Muscle layer of colon (tissue), 2 donors: ENCODE results near the gene IGFBPL1.
"Not testable (repeated sequence)": the region's sequence is repeated elsewhere in the genome, so short reads cannot be mapped to it uniquely, and the experiment has no call there.

Experiments used
- H3K27ac ChIP-seq: one replicate; pipeline ENCODE4 v1.7.0; 2013; ENCODE audit warnings: low read depth, mild to moderate bottlenecking, low read length, moderate library complexity
- H3K27me3 ChIP-seq, 2 donors: one replicate each; pipeline ENCODE4 v1.7.0; 2013; ENCODE audit warnings: low read length in 2 of 2, mild to moderate bottlenecking in 2 of 2; ENCODE audit not compliant: insufficient read depth in 2 of 2, control insufficient read depth in 1 of 2
- H3K36me3 ChIP-seq: one replicate; pipeline ENCODE4 v1.7.0; 2013; ENCODE audit warnings: mild to moderate bottlenecking, low read length; ENCODE audit not compliant: insufficient read depth
- H3K4me1 ChIP-seq: one replicate; pipeline ENCODE4 v1.7.0; 2013; ENCODE audit warnings: mild to moderate bottlenecking, low read length; ENCODE audit not compliant: insufficient read depth
- H3K4me3 ChIP-seq, 2 donors: one replicate each; pipeline ENCODE4 v1.7.0; 2013; ENCODE audit warnings: low read length in 2 of 2, low read depth in 1 of 2, mild to moderate bottlenecking in 1 of 2, moderate library complexity in 1 of 2
- H3K9ac ChIP-seq: one replicate; pipeline ENCODE4 v1.7.0; 2013; ENCODE audit warnings: low read length
- H3K9me3 ChIP-seq: one replicate; pipeline ENCODE4 v1.7.0; 2013; ENCODE audit warnings: mild to moderate bottlenecking, low read length
- donor health status: abdominal sarcoma.
- donor health status: Adenocarcinoma of cecum.

Gene IGFBPL1

DNA sequence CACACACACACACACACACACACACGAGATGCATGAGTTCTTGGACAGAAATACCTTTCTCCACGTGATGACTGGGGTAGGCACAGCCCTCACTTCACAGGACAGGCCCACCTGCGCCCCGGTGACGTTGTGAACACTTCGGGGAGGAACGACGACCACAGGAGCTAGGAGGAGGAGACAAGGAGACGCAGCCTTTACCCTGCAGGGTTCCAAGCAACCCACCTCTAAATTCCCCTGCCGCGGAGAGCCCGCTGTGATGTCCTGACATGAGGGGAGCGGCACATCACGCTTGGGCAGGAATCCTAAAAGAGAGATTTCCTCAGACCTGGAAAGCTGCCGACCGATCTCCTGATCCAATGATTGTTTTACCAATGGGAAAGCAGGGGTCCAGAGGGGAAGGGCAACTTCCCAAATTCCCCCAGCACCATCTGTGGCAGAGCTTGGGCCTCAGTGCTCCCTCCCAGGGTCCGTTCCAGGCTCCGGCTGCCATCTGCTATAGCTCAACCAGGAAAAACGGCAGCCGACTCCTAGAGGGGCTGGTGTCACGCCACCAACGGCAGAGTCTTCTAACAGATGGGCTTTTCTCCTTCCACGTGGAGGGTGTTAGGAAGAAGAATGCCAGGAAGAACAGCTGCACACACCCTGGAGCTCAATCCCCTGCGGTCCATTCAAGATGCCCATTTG, 10.1 kb downstream of the IGFBPL1 start:
- no peaks in the 10 kb centered on the region for H3K27me3 ChIP-seq
- H3K9me3 ChIP-seq: no peaks in the 10 kb centered on the region
- H3K36me3 ChIP-seq: no peaks in the 10 kb centered on the region
- no peak overlapping the region for H3K9ac ChIP-seq
- no peaks in the 10 kb centered on the region for H3K4me1 ChIP-seq
- no peak overlapping the region for H3K27ac ChIP-seq
- H3K4me3 ChIP-seq: no peak overlapping the region

DNA sequence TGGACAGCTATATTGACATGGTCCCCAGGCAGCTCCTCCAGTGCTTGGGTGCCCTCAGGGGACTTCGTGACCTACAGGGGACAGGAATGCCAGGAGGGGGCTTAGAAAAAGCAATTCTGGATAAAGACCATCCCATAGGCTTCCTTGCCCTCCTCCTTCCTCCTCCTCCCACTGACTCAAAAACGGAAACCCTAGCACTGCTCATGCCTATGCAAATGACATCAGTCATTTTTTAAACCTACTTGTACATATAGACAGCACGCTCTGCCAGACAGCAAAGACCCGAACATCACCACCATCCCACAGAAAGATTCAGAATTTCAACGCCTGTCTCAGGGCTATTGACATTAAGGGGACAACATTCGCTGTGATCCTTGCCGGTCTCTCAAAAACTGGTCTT, 11.0 kb downstream of the IGFBPL1 start:
- no peak overlapping the region for H3K9ac ChIP-seq
- no peaks in the 10 kb centered on the region for H3K27me3 ChIP-seq
- H3K9me3 ChIP-seq: no peaks in the 10 kb centered on the region
- no peak overlapping the region for H3K27ac ChIP-seq
- no peak overlapping the region for H3K4me3 ChIP-seq
- H3K4me1 ChIP-seq: no peaks in the 10 kb centered on the region
- no peaks in the 10 kb centered on the region for H3K36me3 ChIP-seq

DNA sequence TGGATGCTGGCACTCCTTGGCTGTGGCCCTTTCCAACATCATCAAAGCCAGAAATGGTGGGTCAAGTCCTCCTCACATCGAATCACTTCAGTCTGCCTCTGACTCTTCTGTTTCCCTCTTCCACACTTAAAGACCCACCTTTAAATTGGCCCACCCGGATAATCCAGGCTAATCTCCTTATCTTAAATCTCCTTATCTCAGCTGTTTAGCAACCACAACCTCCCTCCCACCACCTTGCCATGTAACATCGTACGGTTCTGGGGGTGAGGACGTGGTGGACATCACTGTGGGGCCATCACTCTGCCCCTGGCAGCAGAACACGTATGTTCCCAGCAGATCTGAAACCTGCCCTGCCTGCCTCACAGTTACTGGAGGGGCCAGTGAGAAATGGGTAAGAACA, 11.5 kb downstream of the IGFBPL1 start:
- Histone ChIP-seq H3K27me3 (no peaks in the 10 kb centered on the region), H3K27ac (no peak overlapping the region), H3K9ac (no peak overlapping the region), H3K4me3 (no peak overlapping the region), H3K9me3 (no peaks in the 10 kb centered on the region), H3K4me1 (no peaks in the 10 kb centered on the region), H3K36me3 (no peaks in the 10 kb centered on the region)

DNA sequence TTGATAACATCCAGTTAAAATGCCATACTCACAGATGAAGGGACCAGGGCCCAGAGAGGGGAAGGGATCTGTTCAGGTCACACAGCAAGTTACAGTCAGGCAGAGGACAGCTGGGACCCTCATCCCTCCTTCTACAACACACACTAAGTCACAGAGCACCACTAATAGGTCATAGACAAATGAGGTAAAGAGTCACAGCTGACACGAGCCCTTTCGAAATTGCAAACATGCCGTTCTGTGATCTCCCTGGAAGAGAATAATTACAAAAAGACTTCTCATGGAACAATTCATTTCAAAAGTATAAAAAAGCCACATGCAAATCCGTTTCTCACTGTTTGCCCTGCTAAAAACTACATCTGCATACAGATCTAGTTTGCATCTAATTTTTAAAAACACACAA, 15.5 kb downstream of the IGFBPL1 start:
- H3K36me3 ChIP-seq: no peaks in the 10 kb centered on the region
- H3K27ac ChIP-seq: no peak overlapping the region
- no peak overlapping the region for H3K4me3 ChIP-seq
- H3K9ac ChIP-seq: no peak overlapping the region
- H3K27me3 ChIP-seq: no peaks in the 10 kb centered on the region
- no peaks in the 10 kb centered on the region for H3K4me1 ChIP-seq
- no peaks in the 10 kb centered on the region for H3K9me3 ChIP-seq

DNA sequence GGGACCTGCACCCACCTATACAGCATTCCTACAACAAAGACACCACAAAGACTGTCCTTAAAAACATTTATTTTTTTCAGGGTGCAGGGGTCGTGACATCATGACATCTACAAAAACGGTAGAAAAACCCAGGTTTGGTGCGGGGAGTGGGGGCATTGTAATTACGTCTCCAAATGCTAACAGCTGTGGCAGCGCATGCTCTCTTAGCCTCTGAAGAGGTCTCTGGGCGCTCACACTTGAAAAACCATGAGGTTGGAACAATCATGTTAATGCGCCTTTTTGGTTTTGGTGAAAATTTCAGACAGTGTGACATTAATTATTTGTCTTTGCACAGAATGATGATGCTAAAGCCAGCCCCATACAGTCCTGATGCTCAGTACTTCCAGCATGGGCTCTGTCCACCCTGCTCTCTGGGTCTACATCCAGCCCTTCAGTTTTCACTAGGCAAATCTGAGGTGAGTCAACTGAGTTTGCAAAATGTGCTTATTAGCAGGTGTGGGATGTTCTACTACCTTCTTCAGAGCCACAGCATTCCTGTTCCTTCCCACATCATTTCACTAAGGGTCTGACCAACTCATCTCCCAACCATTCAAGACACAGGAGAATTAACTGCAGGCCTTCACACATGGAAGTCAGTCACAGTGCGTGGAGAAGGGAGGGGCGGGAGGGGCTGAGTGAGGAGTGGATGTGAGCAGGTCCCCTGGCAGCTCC, 17.6 kb downstream of the IGFBPL1 start:
- H3K27ac ChIP-seq: no peak overlapping the region
- no peaks in the 10 kb centered on the region for H3K27me3 ChIP-seq
- no peaks in the 10 kb centered on the region for H3K4me1 ChIP-seq
- no peaks in the 10 kb centered on the region for H3K9me3 ChIP-seq
- H3K36me3 ChIP-seq: no peaks in the 10 kb centered on the region
- H3K4me3 ChIP-seq: no peak overlapping the region
- no peak overlapping the region for H3K9ac ChIP-seq

DNA sequence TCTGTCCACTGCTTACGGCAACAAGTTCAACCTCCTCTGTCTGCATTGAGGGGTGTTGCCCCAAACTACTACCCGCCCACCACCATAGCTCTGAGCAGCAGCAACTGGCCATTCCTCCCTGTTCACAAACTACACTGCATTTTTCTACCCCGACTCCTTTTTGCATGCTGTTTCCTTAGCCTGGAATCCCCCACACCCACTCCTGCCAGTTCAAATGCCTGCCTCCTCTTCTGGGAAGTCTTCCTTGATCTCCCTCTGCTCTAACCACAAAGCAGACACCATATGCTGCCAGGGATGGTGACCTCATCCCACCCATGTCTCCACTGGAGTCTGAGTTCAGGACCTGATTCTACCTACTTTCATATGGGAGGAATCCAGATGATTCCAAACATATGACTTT, 18.5 kb downstream of the IGFBPL1 start:
- H3K4me3 ChIP-seq: no peak overlapping the region
- no peaks in the 10 kb centered on the region for H3K9me3 ChIP-seq
- H3K27ac ChIP-seq: no peak overlapping the region
- H3K4me1 ChIP-seq: no peaks in the 10 kb centered on the region
- H3K27me3 ChIP-seq: no peaks in the 10 kb centered on the region
- no peak overlapping the region for H3K9ac ChIP-seq
- H3K36me3 ChIP-seq: no peaks in the 10 kb centered on the region

DNA sequence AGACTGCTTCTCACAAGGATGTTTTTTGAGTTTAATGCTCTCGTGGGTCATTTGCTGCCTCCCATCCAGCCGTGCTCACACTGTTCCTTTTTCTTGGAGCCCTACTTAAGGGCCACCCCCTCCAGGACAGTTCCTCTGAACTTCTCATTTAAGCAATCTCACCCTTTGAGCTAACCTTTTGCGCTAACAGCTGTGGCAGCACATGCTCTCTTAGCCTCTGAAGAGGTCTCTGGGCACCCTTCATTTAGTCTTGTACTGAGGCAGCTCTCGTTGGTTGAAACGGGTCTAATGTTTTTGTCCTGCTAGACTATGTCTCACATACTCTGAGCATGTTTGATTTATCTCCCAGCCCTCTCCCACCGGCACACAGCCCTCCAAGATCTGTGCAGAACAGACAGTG, 19.9 kb downstream of the IGFBPL1 start:
- H3K9ac ChIP-seq: no peak overlapping the region
- H3K27me3 ChIP-seq: no peaks in the 10 kb centered on the region
- no peak overlapping the region for H3K27ac ChIP-seq
- peaks cover 3% of the 10 kb centered on the region for H3K4me1 ChIP-seq
- no peaks in the 10 kb centered on the region for H3K9me3 ChIP-seq
- no peaks in the 10 kb centered on the region for H3K36me3 ChIP-seq
- no peak overlapping the region for H3K4me3 ChIP-seq

DNA sequence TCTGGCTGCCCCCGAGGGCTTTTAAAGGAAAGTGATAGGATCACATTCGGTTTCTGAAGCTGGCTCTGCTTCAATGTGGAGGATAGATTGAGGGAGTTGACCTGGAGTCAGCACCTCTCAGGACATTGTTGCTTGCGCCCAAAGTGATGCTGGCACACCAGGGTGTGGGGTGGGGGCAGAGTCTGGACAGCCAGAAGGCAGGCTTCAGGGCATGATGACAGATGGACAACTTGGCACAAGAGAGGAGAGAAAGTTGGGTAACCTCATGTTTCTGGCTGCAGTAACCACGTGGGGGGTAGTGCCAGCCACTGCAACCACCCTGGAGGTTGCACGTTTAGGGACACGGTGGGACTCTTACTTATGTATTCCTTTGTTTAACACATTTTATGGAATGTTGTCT, 22.3 kb downstream of the IGFBPL1 start:
- H3K27ac ChIP-seq: no peak overlapping the region
- no peaks in the 10 kb centered on the region for H3K9me3 ChIP-seq
- no peak overlapping the region for H3K4me3 ChIP-seq
- H3K36me3 ChIP-seq: peaks cover 7% of the 10 kb centered on the region
- no peak overlapping the region for H3K9ac ChIP-seq
- H3K4me1 ChIP-seq: peaks cover 9% of the 10 kb centered on the region
- H3K27me3 ChIP-seq: no peaks in the 10 kb centered on the region

DNA sequence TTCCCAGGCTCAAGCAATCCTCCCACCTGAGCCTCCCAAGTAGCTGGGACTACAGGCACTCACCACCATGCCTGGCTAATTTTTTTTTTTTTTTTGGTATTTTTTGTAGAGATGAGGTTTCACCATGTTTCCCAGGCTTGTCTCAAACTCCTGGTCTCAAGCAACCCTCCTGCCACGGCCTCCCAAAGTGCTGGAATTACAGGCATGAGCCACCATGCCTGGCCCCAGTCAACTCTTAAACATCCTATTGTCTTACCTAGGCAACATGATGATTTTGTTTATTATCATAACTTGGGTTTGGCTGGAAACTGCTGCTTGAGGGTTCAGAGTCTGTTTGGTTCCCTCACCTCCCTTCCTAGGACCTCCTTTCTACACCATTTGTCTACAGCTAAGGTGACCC, 25.1 kb downstream of the IGFBPL1 start:
- H3K9ac ChIP-seq, H3K9me3 ChIP-seq, H3K27me3 ChIP-seq, H3K27ac ChIP-seq, H3K4me3 ChIP-seq: not testable (repeated sequence)
- Histone ChIP-seq H3K4me1 (peaks cover 13% of the 10 kb centered on the region), H3K36me3 (peaks cover 21% of the 10 kb centered on the region)

DNA sequence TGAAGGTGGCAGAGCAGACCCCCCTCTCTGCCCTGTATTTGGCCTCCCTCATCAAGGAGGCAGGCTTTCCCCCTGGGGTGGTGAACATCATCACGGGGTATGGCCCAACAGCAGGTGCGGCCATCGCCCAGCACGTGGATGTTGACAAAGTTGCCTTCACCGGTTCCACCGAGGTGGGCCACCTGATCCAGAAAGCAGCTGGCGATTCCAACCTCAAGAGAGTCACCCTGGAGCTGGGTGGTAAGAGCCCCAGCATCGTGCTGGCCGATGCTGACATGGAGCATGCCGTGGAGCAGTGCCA, 27.9 kb downstream of the IGFBPL1 start:
- no peaks in the 10 kb centered on the region for H3K27me3 ChIP-seq
- H3K4me3 ChIP-seq: no peak overlapping the region
- no peak overlapping the region for H3K27ac ChIP-seq
- no peaks in the 10 kb centered on the region for H3K9me3 ChIP-seq
- H3K9ac ChIP-seq: no peak overlapping the region
- peaks cover 28% of the 10 kb centered on the region for H3K4me1 ChIP-seq
- peaks cover 21% of the 10 kb centered on the region for H3K36me3 ChIP-seq

DNA sequence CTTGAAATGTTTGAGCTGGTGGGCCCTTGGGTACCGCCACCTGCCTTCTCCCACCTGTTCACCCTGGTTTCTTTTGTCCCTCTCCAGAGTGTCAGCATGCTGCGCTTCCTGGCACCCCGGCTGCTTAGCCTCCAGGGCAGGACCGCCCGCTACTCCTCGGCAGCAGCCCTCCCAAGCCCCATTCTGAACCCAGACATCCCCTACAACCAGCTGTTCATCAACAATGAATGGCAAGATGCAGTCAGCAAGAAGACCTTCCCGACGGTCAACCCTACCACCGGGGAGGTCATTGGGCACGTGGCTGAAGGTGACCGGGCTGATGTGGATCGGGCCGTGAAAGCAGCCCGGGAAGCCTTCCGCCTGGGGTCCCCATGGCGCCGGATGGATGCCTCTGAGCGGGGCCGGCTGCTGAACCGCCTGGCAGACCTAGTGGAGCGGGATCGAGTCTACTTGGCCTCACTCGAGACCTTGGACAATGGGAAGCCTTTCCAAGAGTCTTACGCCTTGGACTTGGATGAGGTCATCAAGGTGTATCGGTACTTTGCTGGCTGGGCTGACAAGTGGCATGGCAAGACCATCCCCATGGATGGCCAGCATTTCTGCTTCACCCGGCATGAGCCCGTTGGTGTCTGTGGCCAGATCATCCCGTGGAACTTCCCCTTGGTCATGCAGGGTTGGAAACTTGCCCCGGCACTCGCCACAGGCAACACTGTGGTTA, 28.4 kb downstream of the IGFBPL1 start:
- no peaks in the 10 kb centered on the region for H3K27me3 ChIP-seq
- peaks cover 32% of the 10 kb centered on the region for H3K4me1 ChIP-seq
- no peak overlapping the region for H3K9ac ChIP-seq
- H3K27ac ChIP-seq: no peak overlapping the region
- H3K4me3 ChIP-seq: no peak overlapping the region
- H3K36me3 ChIP-seq: peaks cover 21% of the 10 kb centered on the region
- H3K9me3 ChIP-seq: no peaks in the 10 kb centered on the region
